HEK293 (cell line): Measurements from ENCODE around the gene UACA.

Source experiments
- CTCF ChIA-PET: fragments of 350-600 bp; formaldehyde crosslinking; extraction: SDS; loops from one replicate; lab custom pipeline; 2021; ENCODE audit warnings: antibody characterized with exemption; lab: Yijun Ruan, JAX
- POLR2A ChIA-PET: fragments of 300-600 bp; formaldehyde crosslinking; extraction: SDS; loops from one replicate; lab custom pipeline; 2020; ENCODE audit warnings: antibody characterized with exemption, inconsistent platforms; lab: Yijun Ruan, JAX
- H3K27ac ChIP-seq: fragments of 200-500 bp; sonication (Bioruptor generic); 2 replicates; pipeline ENCODE4 v1.5.1; 2014; ENCODE audit warnings: low read depth, low read length, control low read depth, inconsistent platforms; ENCODE audit errors: extremely low read depth
- H3K36me3 ChIP-seq, 2 experiments: fragments of 200-500 bp in 1 of 2; sonication (Bioruptor generic) in 1 of 2; 1 replicate in 1 of 2; 2 replicates in 1 of 2; pipeline ENCODE4 v1.5.1; 2014 to 2017; ENCODE audit warnings: inconsistent platforms in 2 of 2, low read length in 2 of 2; ENCODE audit not compliant: control insufficient read depth in 2 of 2, insufficient read depth in 1 of 2
- H3K4me1 ChIP-seq: fragments of 200-500 bp; sonication (Bioruptor generic); 2 replicates; pipeline ENCODE4 v1.5.1; 2014; ENCODE audit warnings: mild to moderate bottlenecking, low read length, inconsistent platforms; ENCODE audit not compliant: control insufficient read depth, insufficient read depth
- H3K4me3 ChIP-seq: 2 replicates; pipeline ENCODE4 v1.5.1; 2011; ENCODE audit warnings: low read depth, mild to moderate bottlenecking, control low read depth, low read length, moderate library complexity
- H3K9me3 ChIP-seq: fragments of 200-500 bp; sonication (Bioruptor generic); 2 replicates; pipeline ENCODE4 v1.5.1; 2014; ENCODE audit warnings: low read depth, low read length, inconsistent platforms; ENCODE audit not compliant: control insufficient read depth, insufficient read depth
- EGR2 ChIP-seq: fragments of 450-650 bp; formaldehyde crosslinking; IDR thresholded peaks from 2 replicates; pipeline ENCODE4 v1.5.1; 2016; ENCODE audit warnings: low read depth, missing biosample characterization, missing genetic modification characterization
- HOXA7 ChIP-seq: sonication (generic); formaldehyde crosslinking; IDR thresholded peaks from 2 replicates; pipeline ENCODE4 v1.8.1; 2022; ENCODE audit warnings: missing genetic modification reagents, borderline replicate concordance
- INSM2 ChIP-seq: fragments of 450-650 bp; formaldehyde crosslinking; IDR thresholded peaks from 2 replicates; pipeline ENCODE4 v1.5.1; 2016; ENCODE audit warnings: missing biosample characterization, missing genetic modification characterization
- KLF16 ChIP-seq: fragments of 450-650 bp; formaldehyde crosslinking; IDR thresholded peaks from 2 replicates; pipeline ENCODE4 v1.5.1; 2017; ENCODE audit warnings: missing biosample characterization, missing genetic modification characterization
- KLF17 ChIP-seq: fragments of 450-650 bp; formaldehyde crosslinking; IDR thresholded peaks from 2 replicates; pipeline ENCODE4 v1.5.1; 2016; ENCODE audit warnings: missing biosample characterization, missing genetic modification characterization
- MYNN ChIP-seq: fragments of 450-650 bp; formaldehyde crosslinking; IDR thresholded peaks from 2 replicates; pipeline ENCODE4 v1.5.1; 2016; ENCODE audit warnings: missing biosample characterization, missing genetic modification characterization, borderline replicate concordance
- SP2 ChIP-seq: fragments of 450-650 bp; formaldehyde crosslinking; IDR thresholded peaks from 2 replicates; pipeline ENCODE4 v1.5.1; 2016; ENCODE audit warnings: missing biosample characterization, missing genetic modification characterization
- SP7 ChIP-seq: fragments of 450-650 bp; formaldehyde crosslinking; IDR thresholded peaks from 2 replicates; pipeline ENCODE4 v1.5.1; 2016; ENCODE audit warnings: missing biosample characterization, missing genetic modification characterization
- ZBTB20 ChIP-seq: fragments of 450-650 bp; formaldehyde crosslinking; IDR thresholded peaks from 2 replicates; pipeline ENCODE4 v1.5.1; 2016; ENCODE audit warnings: missing biosample characterization, missing genetic modification characterization
- ZBTB44 ChIP-seq: fragments of 450-650 bp; IDR thresholded peaks from 2 replicates; pipeline ENCODE4 v1.5.1; 2018; ENCODE audit warnings: missing biosample characterization, mild to moderate bottlenecking, missing genetic modification characterization
- ZFP37 ChIP-seq: fragments of 450-650 bp; formaldehyde crosslinking; IDR thresholded peaks from 2 replicates; pipeline ENCODE4 v1.5.1; 2016; ENCODE audit warnings: missing biosample characterization, missing genetic modification characterization
- ZNF10 ChIP-seq: fragments of 450-650 bp; formaldehyde crosslinking; IDR thresholded peaks from 2 replicates; pipeline ENCODE4 v1.5.1; 2017; ENCODE audit warnings: missing biosample characterization, missing genetic modification characterization
- ZNF114 ChIP-seq: fragments of 450-650 bp; formaldehyde crosslinking; IDR thresholded peaks from 2 replicates; pipeline ENCODE4 v1.5.0; 2017; ENCODE audit warnings: missing biosample characterization, missing genetic modification characterization
- ZNF174 ChIP-seq: fragments of 450-650 bp; formaldehyde crosslinking; IDR thresholded peaks from 2 replicates; pipeline ENCODE4 v1.5.0; 2017; ENCODE audit warnings: missing biosample characterization, mild to moderate bottlenecking, missing genetic modification characterization
- ZNF2 ChIP-seq: fragments of 450-650 bp; formaldehyde crosslinking; IDR thresholded peaks from 2 replicates; pipeline ENCODE4 v1.5.1; 2016; ENCODE audit warnings: missing biosample characterization, missing genetic modification characterization
- ZNF239 ChIP-seq: fragments of 450-650 bp; formaldehyde crosslinking; IDR thresholded peaks from 2 replicates; pipeline ENCODE4 v1.5.1; 2016; ENCODE audit warnings: missing biosample characterization, missing genetic modification characterization
- ZNF266 ChIP-seq: fragments of 450-650 bp; formaldehyde crosslinking; IDR thresholded peaks from 2 replicates; pipeline ENCODE4 v1.5.1; 2016; ENCODE audit warnings: missing biosample characterization, missing genetic modification characterization, low read depth
- ZNF354C ChIP-seq: fragments of 450-650 bp; formaldehyde crosslinking; IDR thresholded peaks from 2 replicates; pipeline ENCODE4 v1.5.1; 2016; ENCODE audit warnings: missing biosample characterization, missing genetic modification characterization, low read depth, borderline replicate concordance
- ZNF362 ChIP-seq: fragments of 450-650 bp; formaldehyde crosslinking; IDR thresholded peaks from 2 replicates; pipeline ENCODE4 v1.5.1; 2016; ENCODE audit warnings: missing biosample characterization, missing genetic modification characterization
- ZNF433 ChIP-seq: fragments of 450-650 bp; formaldehyde crosslinking; IDR thresholded peaks from 2 replicates; pipeline ENCODE4 v1.5.1; 2016; ENCODE audit warnings: missing biosample characterization, missing genetic modification characterization, low read depth
- ZNF48 ChIP-seq: fragments of 450-650 bp; formaldehyde crosslinking; IDR thresholded peaks from 2 replicates; pipeline ENCODE4 v1.5.1; 2016; ENCODE audit warnings: missing biosample characterization, missing genetic modification characterization
- ZNF518A ChIP-seq: fragments of 450-650 bp; formaldehyde crosslinking; conservative IDR thresholded peaks from 2 replicates; pipeline ENCODE4 v1.5.1; 2016; ENCODE audit warnings: low read depth, missing biosample characterization, missing genetic modification characterization
- ZNF561 ChIP-seq: fragments of 450-650 bp; IDR thresholded peaks from 2 replicates; pipeline ENCODE4 v1.5.1; 2018; ENCODE audit warnings: missing biosample characterization, missing genetic modification characterization, borderline replicate concordance
- ZNF623 ChIP-seq: fragments of 450-650 bp; formaldehyde crosslinking; IDR thresholded peaks from 2 replicates; pipeline ENCODE4 v1.5.1; 2016; ENCODE audit warnings: missing biosample characterization, missing genetic modification characterization
- ZNF664 ChIP-seq: fragments of 450-650 bp; formaldehyde crosslinking; IDR thresholded peaks from 2 replicates; pipeline ENCODE4 v1.5.1; 2016; ENCODE audit warnings: missing biosample characterization, missing genetic modification characterization
- ZNF777 ChIP-seq: fragments of 450-650 bp; formaldehyde crosslinking; IDR thresholded peaks from 2 replicates; pipeline ENCODE4 v1.5.1; 2017; ENCODE audit warnings: missing biosample characterization, missing genetic modification characterization, borderline replicate concordance

The UACA gene

GRCh38 chr15:70680817-70681216 is 82.5 kb downstream of the UACA start (continued):
- no peak for TF ChIP-seq ZNF174 (tag by site-specific recombination)
- no peak for TF ChIP-seq ZNF239 (tag by site-specific recombination)
- no peak for TF ChIP-seq HOXA7
- no peak for TF ChIP-seq ZNF354C (tag by site-specific recombination)
- TF ChIP-seq ZNF777 (tag by site-specific recombination), result no peak
- TF ChIP-seq ZNF433, result no peak
- TF ChIP-seq ZNF10 (tag by site-specific recombination), result peak; percentile 94
- no peak for TF ChIP-seq ZNF623 (tag by site-specific recombination)
- TF ChIP-seq SP2 (tag by site-specific recombination), result no peak
- no peak for TF ChIP-seq ZBTB20 (tag by site-specific recombination)
- no peak for TF ChIP-seq ZNF2 (tag by site-specific recombination)
- no peak for TF ChIP-seq KLF16 (tag by site-specific recombination)
- TF ChIP-seq ZNF518A, result no peak
- TF ChIP-seq ZNF114 (tag by site-specific recombination), result no peak
- no peak for TF ChIP-seq ZFP37 (tag by site-specific recombination)
- no peak for TF ChIP-seq ZBTB44 (tag by site-specific recombination)
- TF ChIP-seq INSM2 (tag by site-specific recombination), result no peak
- TF ChIP-seq EGR2 (tag by site-specific recombination), result peak; percentile 28; the same call in 1 of the 2 replicates

DNA sequence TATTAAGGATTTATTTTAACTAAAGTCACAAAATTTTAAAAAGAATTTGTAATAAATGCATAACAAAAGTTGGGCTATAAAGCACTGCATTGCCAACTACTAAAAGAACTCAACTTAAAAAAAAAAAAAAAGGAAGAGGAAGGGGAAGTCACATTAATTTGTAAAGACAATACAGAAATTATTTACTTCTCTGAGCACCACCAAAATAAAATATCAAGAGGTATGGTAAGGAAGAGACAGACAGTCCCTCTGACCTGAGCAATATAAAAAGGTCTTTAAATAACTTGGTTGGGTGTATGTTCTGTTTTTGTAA is 83.5 kb downstream of the UACA start:
- Histone ChIP-seq H3K36me3 (peaks cover 8 to 32% of the 10 kb centered on the region in 2 experiments), H3K4me1 (no peaks in the 10 kb centered on the region), H3K9me3 (no peaks in the 10 kb centered on the region), H3K4me3 (no peak overlapping the region), H3K27ac (no peak overlapping the region)
- ChIA-PET CTCF (interaction anchor here (0.6 to 9.3 kb wide), 28 partner anchors 9 to 1520 kb away, joined by 3 to 102 read pairs (median 5); no protein-coding TSS in a partner anchor), POLR2A (interaction anchor here (0.6 to 1.0 kb wide), 2 partner anchors 22 to 72 kb away, joined by 3 read pairs; no protein-coding TSS in a partner anchor)
- no peak for TF ChIP-seq MYNN (tag by site-specific recombination)
- TF ChIP-seq ZNF266 (tag by site-specific recombination), result no peak
- peak; percentile 43 for TF ChIP-seq ZNF664
- TF ChIP-seq ZNF362 (tag by site-specific recombination), result 0 out of 2 replicates have a peak, but pooled peaks have one; percentile 41
- peak; percentile 4; the same call in 1 of the 2 replicates for TF ChIP-seq SP7
- TF ChIP-seq KLF17, result no peak
- TF ChIP-seq ZNF561 (tag by site-specific recombination), result no peak
- no peak for TF ChIP-seq ZNF48
